Common myeloid progenitor, CD34-positive (primary cell): ENCODE results near the gene PIGH.

Source experiments
- CTCF ChIA-PET: fragments of 350-600 bp; sonication (Branson Sonifier 250); formaldehyde crosslinking; loops from one replicate; lab custom pipeline; 2021; ENCODE audit warnings: antibody characterized with exemption; lab: Charles Lee
- POLR2A ChIA-PET: fragments of 350-600 bp; sonication (Branson Sonifier 250); formaldehyde crosslinking; loops from one replicate; lab custom pipeline; 2021; ENCODE audit warnings: antibody characterized with exemption; lab: Charles Lee
- DNase-seq, 3 donors: peaks; one replicate each; pipeline versions ENCODE4 v3.0.0 to v3.0.0-alpha.2; 2013
- H3K27ac ChIP-seq, 2 experiments: 1 replicate in 1 of 2; 2 replicates in 1 of 2; pipeline ENCODE4 v1.7.0; 2013; ENCODE audit warnings: inconsistent platforms in 2 of 2, low read length in 2 of 2, mild to moderate bottlenecking in 2 of 2, low read depth in 1 of 2, moderate library complexity in 1 of 2; ENCODE audit not compliant: severe bottlenecking in 2 of 2, insufficient read depth in 1 of 2, poor library complexity in 1 of 2
- H3K27me3 ChIP-seq, 5 experiments: replicated peaks in 2 of 5; 1 replicate in 3 of 5; 2 replicates in 2 of 5; pipeline versions ENCODE4 v1.6.1 to v1.7.0; 2013; ENCODE audit warnings: low read length in 4 of 5, mild to moderate bottlenecking in 2 of 5, moderate library complexity in 2 of 5, inconsistent platforms in 1 of 5; ENCODE audit not compliant: insufficient read depth in 5 of 5, control insufficient read depth in 4 of 5
- H3K36me3 ChIP-seq, 4 experiments: 1 replicate in 2 of 4; 2 replicates in 2 of 4; pipeline versions ENCODE4 v1.6.1 to v1.7.0; 2013; ENCODE audit warnings: low read length in 3 of 4, control low read depth in 1 of 4, mild to moderate bottlenecking in 1 of 4; ENCODE audit not compliant: control insufficient read depth in 4 of 4, insufficient read depth in 4 of 4
- H3K4me1 ChIP-seq, 4 experiments: 1 replicate in 3 of 4; 2 replicates in 1 of 4; pipeline versions ENCODE4 v1.6.1 to v1.7.1; 2013; ENCODE audit warnings: low read length in 3 of 4, mild to moderate bottlenecking in 3 of 4, control low read depth in 1 of 4, inconsistent platforms in 1 of 4, moderate library complexity in 1 of 4; ENCODE audit not compliant: control insufficient read depth in 4 of 4, insufficient read depth in 4 of 4; ENCODE audit errors: control extremely low read depth in 1 of 4
- H3K4me3 ChIP-seq, 7 experiments: 1 replicate in 4 of 7; 2 replicates in 3 of 7; pipeline versions ENCODE4 v1.5.1 to v1.7.0; 2013; ENCODE audit warnings: mild to moderate bottlenecking in 7 of 7, low read length in 6 of 7, moderate library complexity in 6 of 7, inconsistent platforms in 2 of 7, low read depth in 2 of 7, control low read depth in 1 of 7; ENCODE audit not compliant: insufficient read depth in 4 of 7, control insufficient read depth in 1 of 7; ENCODE audit errors: extremely low read depth in 1 of 7
- H3K9me3 ChIP-seq, 5 experiments: 1 replicate in 4 of 5; 2 replicates in 1 of 5; pipeline versions ENCODE4 v1.6.1 to v1.7.1; 2013; ENCODE audit warnings: low read length in 4 of 5, mild to moderate bottlenecking in 2 of 5, inconsistent platforms in 1 of 5, low read depth in 1 of 5, moderate library complexity in 1 of 5; ENCODE audit not compliant: control insufficient read depth in 4 of 5, insufficient read depth in 2 of 5; ENCODE audit errors: control extremely low read depth in 1 of 5
- WGBS: methylation state at CpG from one replicate; pipeline ENCODE4 v1.1.5; 2013; ENCODE audit not compliant: insufficient coverage; 5-methylcytosine and 5-hydroxymethylcytosine counted together

The PIGH gene

GRCh38 chr14:67581643-67582042 is 18.4 kb downstream of the PIGH start:
- ChIA-PET POLR2A (no interaction called here), CTCF (interaction anchor here (0.8 to 14.0 kb wide), 17 partner anchors 10 to 161 kb away, joined by 3 to 221 read pairs (median 4); partner anchors contain the start of genes PIGH, RDH11 and RDH12)
- no peak for DNase-seq

GRCh38 chr14:67580336-67581171 is 19.5 kb downstream of the PIGH start:
- POLR2A ChIA-PET: no interaction called here
- Histone ChIP-seq H3K9me3 (no peaks in the 10 kb centered on the region), H3K27me3 (peaks cover 0 to 10% (median 0%) of the 10 kb centered on the region in 5 experiments), H3K4me3 (no peak overlapping the region), H3K27ac (no peak overlapping the region), H3K4me1 (no peaks in the 10 kb centered on the region), H3K36me3 (no peaks in the 10 kb centered on the region)
- DNase-seq: no peak
- CTCF ChIA-PET: interaction anchor here (0.7 to 14.0 kb wide), 11 partner anchors 8 to 152 kb away, joined by 3 to 221 read pairs (median 4); partner anchors contain the start of genes PIGH and RDH12
- WGBS: 88% methylated on average over 10 of the region's 11 CpGs

More at GRCh38 chr14:67581643-67582042, 18.4 kb downstream of the PIGH start:
- H3K36me3 ChIP-seq: no peaks in the 10 kb centered on the region
- no peak overlapping the region for H3K4me3 ChIP-seq
- peaks cover 0 to 10% (median 0%) of the 10 kb centered on the region in 5 experiments for H3K27me3 ChIP-seq
- WGBS: 100% methylated on average over 1 of the region's 1 CpG
- H3K27ac ChIP-seq: no peak overlapping the region
- H3K9me3 ChIP-seq: no peaks in the 10 kb centered on the region
- no peaks in the 10 kb centered on the region for H3K4me1 ChIP-seq

- no peak for DNase-seq
- Histone ChIP-seq H3K9me3 (no peaks in the 10 kb centered on the region), H3K36me3 (no peaks in the 10 kb centered on the region), H3K4me1 (no peaks in the 10 kb centered on the region), H3K27me3 (peaks cover 0 to 10% (median 0%) of the 10 kb centered on the region in 5 experiments), H3K4me3 (no peak overlapping the region), H3K27ac (no peak overlapping the region)
- WGBS: 97% methylated on average over 7 of the region's 7 CpGs
- ChIA-PET POLR2A (interaction anchor here (0.6 kb wide), 1 partner anchor 73 kb away, joined by 3 read pairs; no protein-coding TSS in a partner anchor), CTCF (interaction anchor here (1.3 to 14.0 kb wide), 5 partner anchors 9 to 151 kb away, joined by 4 to 221 read pairs (median 131); partner anchors contain the start of gene RDH12)
Observed at GRCh38 chr14:67579636-67580035, 20.4 kb downstream of the PIGH start.

GRCh38 chr14:67579040-67579439 is 21.0 kb downstream of the PIGH start:
- Histone ChIP-seq H3K4me3 (no peak overlapping the region), H3K27ac (no peak overlapping the region), H3K9me3 (no peaks in the 10 kb centered on the region), H3K36me3 (no peaks in the 10 kb centered on the region), H3K27me3 (peaks cover 0 to 12% (median 0%) of the 10 kb centered on the region in 5 experiments), H3K4me1 (no peaks in the 10 kb centered on the region)
- ChIA-PET CTCF (interaction anchor here (0.9 to 14.0 kb wide), 4 partner anchors 11 to 150 kb away, joined by 3 to 221 read pairs (median 112); partner anchors contain the start of gene RDH12), POLR2A (interaction anchor here (0.6 kb wide), 1 partner anchor 74 kb away, joined by 3 read pairs; no protein-coding TSS in a partner anchor)
- 90% methylated on average over 14 of the region's 15 CpGs for WGBS
- no peak for DNase-seq

GRCh38 chr14:67577909-67578749 is 21.9 kb downstream of the PIGH start:
- POLR2A ChIA-PET: no interaction called here
- DNase-seq: no peak
- CTCF ChIA-PET: interaction anchor here (0.7 to 14.0 kb wide), 9 partner anchors 10 to 149 kb away, joined by 3 to 221 read pairs (median 4); partner anchors contain the start of gene RDH12
- Histone ChIP-seq H3K4me1 (no peaks in the 10 kb centered on the region), H3K9me3 (no peaks in the 10 kb centered on the region), H3K36me3 (no peaks in the 10 kb centered on the region), H3K4me3 (no peak overlapping the region), H3K27me3 (peaks cover 0 to 10% (median 0%) of the 10 kb centered on the region in 5 experiments), H3K27ac (no peak overlapping the region)
- 92% methylated on average over 14 of the region's 16 CpGs for WGBS

GRCh38 chr14:67577181-67577808 is 22.8 kb downstream of the PIGH start:
- no peak for DNase-seq
- H3K9me3 ChIP-seq: no peaks in the 10 kb centered on the region
- H3K36me3 ChIP-seq: no peaks in the 10 kb centered on the region
- no peaks in the 10 kb centered on the region for H3K4me1 ChIP-seq
- H3K27me3 ChIP-seq: peaks cover 0 to 10% (median 0%) of the 10 kb centered on the region in 5 experiments
- WGBS: 83% methylated on average over 6 of the region's 13 CpGs
- H3K4me3 ChIP-seq: no peak overlapping the region
- CTCF ChIA-PET: interaction anchor here (0.7 to 14.0 kb wide), 11 partner anchors 9 to 149 kb away, joined by 3 to 221 read pairs (median 4); partner anchors contain the start of genes RDH12 and TMEM229B
- no peak overlapping the region for H3K27ac ChIP-seq
- POLR2A ChIA-PET: no interaction called here
